ENCODE measurements around the gene SPI1.

The SPI1 gene

DNA sequence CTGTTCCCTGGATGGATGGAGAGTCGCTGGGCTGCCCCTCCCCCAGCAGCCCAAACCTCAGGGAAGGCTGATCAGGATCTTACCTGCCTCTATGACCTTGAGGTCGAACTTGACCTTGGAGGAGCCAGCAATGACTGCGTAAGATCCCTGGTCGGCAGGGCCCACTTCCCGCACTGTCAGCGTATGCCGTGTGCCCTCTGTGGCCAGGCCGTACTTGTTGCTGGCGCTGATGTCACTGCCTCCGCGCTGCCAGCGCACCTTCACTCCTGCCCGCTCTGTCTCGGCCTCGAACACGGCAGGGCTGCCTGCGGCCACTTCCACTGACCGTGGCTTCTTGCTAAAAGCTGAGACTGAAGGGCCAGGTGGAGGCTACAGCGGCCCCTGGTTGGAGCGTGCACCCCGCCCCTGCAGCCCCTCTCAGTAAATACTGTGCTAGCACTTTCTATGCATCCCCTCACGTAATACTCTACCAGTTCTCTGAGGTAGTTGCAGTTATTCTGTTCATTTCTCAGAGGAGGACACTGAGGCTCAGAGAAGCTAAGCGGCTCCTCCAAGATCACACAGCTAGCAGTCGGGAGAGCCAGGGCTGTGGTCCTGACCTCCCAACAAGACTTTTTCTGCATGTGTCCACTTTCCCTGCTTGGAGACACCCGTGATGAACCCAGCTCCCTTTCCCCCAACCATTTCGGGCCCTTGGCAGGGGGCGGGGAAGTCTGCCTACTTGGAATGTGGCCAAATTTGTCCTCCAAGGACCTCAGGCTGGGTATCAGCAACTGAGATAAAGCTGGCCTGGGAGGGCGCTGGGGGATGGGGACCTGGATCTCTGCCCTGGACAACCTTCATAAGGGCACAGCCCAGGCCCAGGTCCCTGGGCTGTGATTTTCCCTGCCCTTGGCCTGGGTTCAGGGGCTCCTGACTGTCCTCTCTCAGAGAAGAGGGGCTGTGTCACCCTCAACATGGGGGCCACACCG lies 26.9 kb downstream of the SPI1 start:
- H3K9me3 ChIP-seq (ENCODE audit: control insufficient read depth, insufficient read depth, low read length) = no peaks in the 10 kb centered on the region
- H3K79me2 ChIP-seq (ENCODE audit: control insufficient read depth, low read length) = no peaks in the 10 kb centered on the region
- H3K27me3 ChIP-seq (ENCODE audit: control insufficient read depth, low read length) = no peaks in the 10 kb centered on the region
- no peak overlapping the region for H3K27ac ChIP-seq (ENCODE audit: low read depth, low read length)
- no peaks in the 10 kb centered on the region; the same call in 1 of the 2 replicates for H3K4me1 ChIP-seq (ENCODE audit: control insufficient read depth, low read length)
- no peak overlapping the region for H3K4me2 ChIP-seq (ENCODE audit: low read length)
- peaks cover 9% of the 10 kb centered on the region; the same call in 1 of the 2 replicates for H3K36me3 ChIP-seq (ENCODE audit: control insufficient read depth, low read length)
- peaks cover 8% of the 10 kb centered on the region; the same call in 1 of the 2 replicates for H3F3A ChIP-seq (ENCODE audit: control insufficient read depth, insufficient read depth)
- no peaks in the 10 kb centered on the region for H4K20me1 ChIP-seq (ENCODE audit: control insufficient read depth, insufficient read depth, low read depth, low read length)
- TF ChIP-seq, protein P1, sequence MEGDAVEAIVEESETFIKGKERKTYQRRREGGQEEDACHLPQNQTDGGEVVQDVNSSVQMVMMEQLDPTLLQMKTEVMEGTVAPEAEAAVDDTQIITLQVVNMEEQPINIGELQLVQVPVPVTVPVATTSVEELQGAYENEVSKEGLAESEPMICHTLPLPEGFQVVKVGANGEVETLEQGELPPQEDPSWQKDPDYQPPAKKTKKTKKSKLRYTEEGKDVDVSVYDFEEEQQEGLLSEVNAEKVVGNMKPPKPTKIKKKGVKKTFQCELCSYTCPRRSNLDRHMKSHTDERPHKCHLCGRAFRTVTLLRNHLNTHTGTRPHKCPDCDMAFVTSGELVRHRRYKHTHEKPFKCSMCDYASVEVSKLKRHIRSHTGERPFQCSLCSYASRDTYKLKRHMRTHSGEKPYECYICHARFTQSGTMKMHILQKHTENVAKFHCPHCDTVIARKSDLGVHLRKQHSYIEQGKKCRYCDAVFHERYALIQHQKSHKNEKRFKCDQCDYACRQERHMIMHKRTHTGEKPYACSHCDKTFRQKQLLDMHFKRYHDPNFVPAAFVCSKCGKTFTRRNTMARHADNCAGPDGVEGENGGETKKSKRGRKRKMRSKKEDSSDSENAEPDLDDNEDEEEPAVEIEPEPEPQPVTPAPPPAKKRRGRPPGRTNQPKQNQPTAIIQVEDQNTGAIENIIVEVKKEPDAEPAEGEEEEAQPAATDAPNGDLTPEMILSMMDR (IDR thresholded peaks at IDR 0.05; ENCODE audit: low read depth, low read length, poor library complexity, severe bottlenecking) = no peak
- TF ChIP-seq EZH2phosphoT487 (IDR thresholded peaks at IDR 0.05; ENCODE audit: borderline replicate concordance, low read length) = no peak
- H3K4me3 ChIP-seq (ENCODE audit: low read length) = no peak overlapping the region
- no peaks in the 10 kb centered on the region for H3K9me2 ChIP-seq (replicated peaks; ENCODE audit: control insufficient read depth, low read length)

DNA sequence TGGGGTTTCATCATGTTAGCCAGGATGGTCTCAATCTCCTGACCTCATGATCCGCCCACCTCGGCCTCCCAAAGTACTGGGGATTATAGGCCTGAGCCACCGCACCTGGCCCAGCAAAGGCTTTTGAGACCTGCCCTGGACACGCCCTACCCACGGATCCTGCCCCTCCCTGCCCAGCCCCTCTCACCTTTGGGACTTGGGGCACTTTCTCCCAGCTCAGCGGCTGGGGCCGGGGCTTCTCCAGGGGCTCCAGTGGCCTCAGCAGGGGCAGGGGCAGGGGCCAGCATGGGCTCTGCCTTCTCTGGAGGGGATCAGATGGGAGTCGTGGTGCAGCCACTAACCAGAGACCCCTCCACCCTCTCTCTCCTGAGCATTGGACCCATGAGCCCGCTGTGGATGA lies 28.0 kb downstream of the SPI1 start:
- Histone ChIP-seq H3F3A (ENCODE audit: control insufficient read depth, insufficient read depth) (peaks cover 8% of the 10 kb centered on the region; the same call in 1 of the 2 replicates), H3K4me1 (ENCODE audit: control insufficient read depth, low read length) (no peaks in the 10 kb centered on the region; the same call in 1 of the 2 replicates), H3K9me3 (ENCODE audit: control insufficient read depth, insufficient read depth, low read length) (no peaks in the 10 kb centered on the region), H3K4me2 (ENCODE audit: low read length) (no peak overlapping the region), H3K79me2 (ENCODE audit: control insufficient read depth, low read length) (no peaks in the 10 kb centered on the region), H3K27me3 (ENCODE audit: control insufficient read depth, low read length) (no peaks in the 10 kb centered on the region), H3K4me3 (ENCODE audit: low read length) (no peak overlapping the region), H4K20me1 (ENCODE audit: control insufficient read depth, insufficient read depth, low read depth, low read length) (no peaks in the 10 kb centered on the region), H3K36me3 (ENCODE audit: control insufficient read depth, low read length) (peaks cover 7% of the 10 kb centered on the region; the same call in 1 of the 2 replicates), H3K27ac (ENCODE audit: low read depth, low read length) (no peak overlapping the region), H3K9me2 (replicated peaks; ENCODE audit: control insufficient read depth, low read length) (no peaks in the 10 kb centered on the region)
- TF ChIP-seq, protein P1 (IDR thresholded peaks at IDR 0.05; ENCODE audit: low read depth, low read length, poor library complexity, severe bottlenecking) = no peak
- no peak for TF ChIP-seq EZH2phosphoT487 (IDR thresholded peaks at IDR 0.05; ENCODE audit: borderline replicate concordance, low read length)

DNA sequence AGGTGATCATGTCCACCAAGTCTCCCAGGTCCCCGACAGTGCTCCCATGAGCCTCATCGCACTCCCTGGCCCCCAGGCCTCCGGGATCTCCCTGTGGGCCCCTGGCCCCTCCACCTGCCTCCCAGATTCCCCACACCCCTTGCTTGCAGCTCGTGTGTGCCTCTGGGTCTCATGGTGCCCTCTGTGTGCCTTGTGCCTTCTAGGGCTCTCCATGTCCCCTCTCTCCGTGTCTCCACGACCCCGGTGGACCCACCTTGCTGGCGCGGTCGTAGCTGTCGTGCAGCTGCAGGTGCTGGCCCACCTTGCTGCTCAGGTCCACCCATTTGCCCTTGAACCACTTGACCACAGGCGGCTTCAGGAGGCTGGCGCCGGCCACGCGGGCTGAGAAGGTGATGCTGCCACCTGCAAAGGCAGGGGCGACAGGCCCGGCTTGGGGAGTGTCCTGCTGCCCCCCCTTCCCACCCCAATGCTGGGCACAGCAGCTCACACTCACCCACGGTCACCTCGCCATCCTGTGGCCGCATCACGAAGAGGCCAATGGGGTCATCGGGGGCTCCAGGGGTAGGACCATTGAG lies 28.7 kb downstream of the SPI1 start:
- Histone ChIP-seq H3K9me3 (ENCODE audit: control insufficient read depth, insufficient read depth, low read length) (no peaks in the 10 kb centered on the region), H3K4me1 (ENCODE audit: control insufficient read depth, low read length) (no peaks in the 10 kb centered on the region; the same call in 1 of the 2 replicates), H3K4me3 (ENCODE audit: low read length) (no peak overlapping the region), H4K20me1 (ENCODE audit: control insufficient read depth, insufficient read depth, low read depth, low read length) (no peaks in the 10 kb centered on the region), H3K79me2 (ENCODE audit: control insufficient read depth, low read length) (no peaks in the 10 kb centered on the region), H3K27ac (ENCODE audit: low read depth, low read length) (no peak overlapping the region), H3K9me2 (replicated peaks; ENCODE audit: control insufficient read depth, low read length) (no peaks in the 10 kb centered on the region), H3F3A (ENCODE audit: control insufficient read depth, insufficient read depth) (peaks cover 8% of the 10 kb centered on the region; the same call in 1 of the 2 replicates), H3K27me3 (ENCODE audit: control insufficient read depth, low read length) (no peaks in the 10 kb centered on the region), H3K4me2 (ENCODE audit: low read length) (no peak overlapping the region), H3K36me3 (ENCODE audit: control insufficient read depth, low read length) (peaks cover 4% of the 10 kb centered on the region; the same call in 1 of the 2 replicates)
- TF ChIP-seq, protein P1 (IDR thresholded peaks at IDR 0.05; ENCODE audit: low read depth, low read length, poor library complexity, severe bottlenecking) = no peak
- TF ChIP-seq EZH2phosphoT487 (IDR thresholded peaks at IDR 0.05; ENCODE audit: borderline replicate concordance, low read length) = no peak

All from DOHH2 (cell line).